ENCODE measurements around the gene DCLK1. TPM values are rescaled to one million over a fixed set of nuclear protein-coding genes. Genes with fewer than 3 reads are reported as not detected.

DCLK1 gene
- total RNA-seq, 1 experiment from 2014 or later: 0.10 TPM

- DNase-seq (ENCODE audit: low read depth, low spot score) (no peak), ATAC-seq (no peak)
- Histone ChIP-seq H2AFZ (ENCODE audit: low read depth, low read length, poor library complexity, severe bottlenecking) (no peak overlapping the region), H3K9me2 (ENCODE audit: insufficient read depth) (no peaks in the 10 kb centered on the region), H3K9ac (ENCODE audit: low read length) (no peak overlapping the region), H3K9me3 (ENCODE audit: control insufficient read depth in 1 of 2, insufficient read depth in 1 of 2, low read depth in 1 of 2, low read length in 2 of 2) (no peaks in the 10 kb centered on the region), H3K36me3 (ENCODE audit: control insufficient read depth in 1 of 2, insufficient read depth in 2 of 2, low read length in 2 of 2) (no peaks in the 10 kb centered on the region; a peak in 1 of 4 replicates), H3K27ac (ENCODE audit: low read depth, low read length) (no peak overlapping the region), H3K27me3 (ENCODE audit: insufficient read depth, low read length) (peaks cover 41% of the 10 kb centered on the region), H3K4me1 (ENCODE audit: control insufficient read depth in 1 of 2, insufficient read depth in 2 of 2, low read length in 2 of 2) (no peaks in the 10 kb centered on the region), H3K79me2 (ENCODE audit: insufficient read depth, low read length) (no peaks in the 10 kb centered on the region), H3K4me3 (replicated peaks in 1 of 2; ENCODE audit: low read depth in 1 of 2, low read length in 2 of 2) (no peak overlapping the region), H3K4me2 (ENCODE audit: low read length) (no peak overlapping the region), H4K20me1 (ENCODE audit: insufficient read depth) (no peaks in the 10 kb centered on the region)
- BruUV-seq (replicated peaks): no TSS peak
- CTCF ChIA-PET: interaction anchor here (1.0 to 1.9 kb wide), 2 partner anchors 9 to 14 kb away, joined by 3 to 5 read pairs; no protein-coding TSS in a partner anchor
- TF ChIP-seq EZH2phosphoT487 (IDR thresholded peaks at IDR 0.05; ENCODE audit: borderline replicate concordance) (no peak), ATF3 (IDR thresholded peaks at IDR 0.05) (no peak), MAX (IDR thresholded peaks at IDR 0.05) (no peak), YY1 (IDR thresholded peaks at IDR 0.05; ENCODE audit: extremely low read depth, insufficient replicate concordance, low read depth, low read length) (no peak), SRF (IDR thresholded peaks at IDR 0.05; ENCODE audit: low read depth) (no peak), EZH2 (IDR thresholded peaks at IDR 0.05) (no peak), EGR1 (IDR thresholded peaks at IDR 0.05; ENCODE audit: low read depth) (no peak), POLR2AphosphoS5 (IDR thresholded peaks at IDR 0.05; ENCODE audit: low read depth, low read length) (no peak), JUND (IDR thresholded peaks at IDR 0.05) (no peak), ELF1 (IDR thresholded peaks at IDR 0.05; ENCODE audit: borderline replicate concordance, low read depth) (no peak), ZFX (IDR thresholded peaks at IDR 0.05) (no peak), POLR2A (IDR thresholded peaks at IDR 0.05; ENCODE audit: borderline replicate concordance, extremely low read depth, insufficient read depth, insufficient read length) (no peak), CTCF (IDR thresholded peaks at IDR 0.05 in 2 of 3, conservative IDR thresholded peaks at IDR 0.05 in 1 of 3; ENCODE audit: borderline replicate concordance in 1 of 3, insufficient read depth in 1 of 3, low read depth in 2 of 3, low read length in 2 of 3) (no peak), FOSL1 (IDR thresholded peaks at IDR 0.05; ENCODE audit: low read depth) (no peak)
- RAD21 ChIA-PET (ENCODE audit: low non-redundant PET in 1 of 2, low total read pairs in 2 of 2, uncharacterized antibody in 2 of 2, unreplicated experiment in 2 of 2): no interaction called here
- POLR2A ChIA-PET: no interaction called here
- intact Hi-C loops (cut with micrococcal nuclease): no loop called here
These were observed 318.4 kb downstream of the DCLK1 start for GRCh38 chr13:35812736-35813135.
